Epithelial cell of proximal tubule (primary cell): Measurements from ENCODE around the gene PPT1. TPM values are rescaled to one million over a fixed set of nuclear protein-coding genes. Genes with fewer than 3 reads are reported as not detected.

Experiments used
- DNase-seq: peaks from one replicate; pipeline ENCODE4 v3.0.0-alpha.2; 2011; ENCODE audit warnings: low read depth
- H3K4me3 ChIP-seq: 2 replicates; pipeline ENCODE4 v1.5.1; 2011; ENCODE audit warnings: low read depth, mild to moderate bottlenecking, low read length
- CTCF ChIP-seq: conservative IDR thresholded peaks from 2 replicates; pipeline ENCODE4 v1.5.1; 2012; ENCODE audit warnings: low read depth, mild to moderate bottlenecking, low read length
- total RNA-seq: library from RNA; depleted of rRNA; stranded (reverse); fragments of >200 nt; gene quantifications from 2 replicates; pipeline ENCODE4 v1.2.3, GENCODE V29; 2015

Gene PPT1
- total RNA-seq, 1 donor from 2014 or later, result 29.6 TPM

GRCh38 chr1:40030528-40031135 is 66.4 kb downstream of the PPT1 start:
- H3K4me3 ChIP-seq, result no peak overlapping the region
- DNase-seq, result no peak
- TF ChIP-seq CTCF, result no peak

- DNase-seq, result no peak
- TF ChIP-seq CTCF, result no peak
- no peak overlapping the region for H3K4me3 ChIP-seq
Measured at GRCh38 chr1:40029608-40030007, 67.4 kb downstream of the PPT1 start.

GRCh38 chr1:40027647-40028046 is 69.4 kb downstream of the PPT1 start:
- H3K4me3 ChIP-seq, result no peak overlapping the region
- DNase-seq, result no peak
- no peak for TF ChIP-seq CTCF

- DNase-seq, result no peak
- TF ChIP-seq CTCF, result no peak
- H3K4me3 ChIP-seq, result no peak overlapping the region
Measured at GRCh38 chr1:40024671-40025070, 72.4 kb downstream of the PPT1 start.

- no peak overlapping the region for H3K4me3 ChIP-seq
- no peak for DNase-seq
- TF ChIP-seq CTCF, result no peak
Measured at GRCh38 chr1:40023379-40023944, 73.6 kb downstream of the PPT1 start.

Other genes with a start within 250 kb of the PPT1 start
- 16.2 and 18.6 TPM in 2 replicates for gene TRIT1, start 213.7 kb downstream of the PPT1 start, total RNA-seq
- 1.2 and 2.6 TPM in 2 replicates for gene MYCL, start 195.3 kb downstream of the PPT1 start, total RNA-seq
- 5.3 and 16.9 TPM in 2 replicates for gene MFSD2A, start 142.1 kb downstream of the PPT1 start, total RNA-seq
- gene CAP1, start 56.5 kb downstream of the PPT1 start, total RNA-seq, result 342 and 577 TPM in 2 replicates
- gene RLF, start 64.1 kb upstream of the PPT1 start, total RNA-seq, result 6.7 and 12.1 TPM in 2 replicates
- not detected in 2 replicates for gene TMCO2, start 150.7 kb upstream of the PPT1 start, total RNA-seq
- 28.1 and 49.6 TPM in 2 replicates for gene ZMPSTE24, start 161.0 kb upstream of the PPT1 start, total RNA-seq
- gene COL9A2, start 220.0 kb upstream of the PPT1 start, total RNA-seq, result 4.6 and 6.7 TPM in 2 replicates